Fibroblast of mammary gland (primary cell): ENCODE measurements around the gene SHISA8.

Experiments
- DNase-seq: peaks from one replicate; pipeline ENCODE4 v3.0.0-alpha.2; 2010; ENCODE audit warnings: low read depth
- H3K4me3 ChIP-seq: 2 replicates; pipeline ENCODE4 v1.5.1; 2011; ENCODE audit warnings: low read depth, mild to moderate bottlenecking, low read length, moderate library complexity; ENCODE audit not compliant: control insufficient read depth
- CTCF ChIP-seq: conservative IDR thresholded peaks from 2 replicates; pipeline ENCODE4 v1.5.1; 2011; ENCODE audit warnings: low read depth, low read length, inconsistent platforms; ENCODE audit not compliant: control insufficient read depth, insufficient read depth

SHISA8 gene

GRCh38 chr22:41925783-41926460, 11.0 kb upstream of the SHISA8 start:
- DNase-seq: peak; percentile 32
- peak; percentile 35 for TF ChIP-seq CTCF
- H3K4me3 ChIP-seq: no peak overlapping the region

GRCh38 chr22:41923595-41924276, 8.9 kb upstream of the SHISA8 start:
- no peak for TF ChIP-seq CTCF
- no peak overlapping the region for H3K4me3 ChIP-seq
- DNase-seq: no peak

- TF ChIP-seq CTCF: no peak
- H3K4me3 ChIP-seq: no peak overlapping the region
- DNase-seq: no peak
Measured at GRCh38 chr22:41922940-41923594, 8.2 kb upstream of the SHISA8 start.

- no peak for DNase-seq
- H3K4me3 ChIP-seq: no peak overlapping the region
- TF ChIP-seq CTCF: no peak
Measured at GRCh38 chr22:41922328-41922727, 7.5 kb upstream of the SHISA8 start.

- H3K4me3 ChIP-seq: no peak overlapping the region
- no peak for TF ChIP-seq CTCF
- DNase-seq: no peak
Measured at GRCh38 chr22:41920271-41920976, 5.5 kb upstream of the SHISA8 start.

GRCh38 chr22:41919357-41920224, 4.7 kb upstream of the SHISA8 start:
- H3K4me3 ChIP-seq: peak overlapping the region; percentile 20
- no peak for TF ChIP-seq CTCF
- peak; percentile 25 for DNase-seq
